Stimulated activated CD8-positive, alpha-beta memory T cell treated with anti-CD3 and anti-CD28 coated beads, Interleukin-7, amount 100 ng/mL, for 1 hour (primary cell): ENCODE measurements around the gene SPATA6.

ENCODE experiments used
- DNase-seq, 2 donors: peaks; one replicate each; pipeline ENCODE4 v3.0.0-alpha.2; 2020; ENCODE audit warnings: low read depth in 2 of 2

The SPATA6 gene

GRCh38 chr1:48251821-48252220 lies 220.2 kb downstream of the SPATA6 start:
- no peak for DNase-seq

GRCh38 chr1:48251323-48251722 lies 220.7 kb downstream of the SPATA6 start:
- DNase-seq = no peak

GRCh38 chr1:48250572-48250971 lies 221.4 kb downstream of the SPATA6 start:
- DNase-seq = no peak

DNA sequence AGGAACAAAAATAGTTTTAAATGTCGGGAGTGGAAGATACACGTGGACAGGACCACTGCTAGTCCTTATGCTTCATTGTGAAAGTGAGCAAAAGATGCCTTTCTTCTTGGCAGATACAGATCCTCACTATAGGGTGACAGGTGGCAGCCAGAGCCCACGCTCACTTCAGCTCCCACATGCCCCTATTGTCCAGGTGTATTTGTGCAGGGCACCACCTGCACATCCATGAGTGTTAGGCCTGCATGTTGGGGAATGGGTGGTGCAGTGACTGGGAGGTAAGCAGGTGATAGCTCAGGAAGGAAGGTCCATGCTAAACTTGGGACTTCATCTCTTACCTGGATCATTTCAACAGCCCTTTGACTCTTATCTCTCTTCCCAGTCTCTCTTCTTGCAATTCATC lies 222.1 kb downstream of the SPATA6 start:
- DNase-seq = no peak

- DNase-seq = no peak
Observed at GRCh38 chr1:48248356-48248755, 223.6 kb downstream of the SPATA6 start.

DNA sequence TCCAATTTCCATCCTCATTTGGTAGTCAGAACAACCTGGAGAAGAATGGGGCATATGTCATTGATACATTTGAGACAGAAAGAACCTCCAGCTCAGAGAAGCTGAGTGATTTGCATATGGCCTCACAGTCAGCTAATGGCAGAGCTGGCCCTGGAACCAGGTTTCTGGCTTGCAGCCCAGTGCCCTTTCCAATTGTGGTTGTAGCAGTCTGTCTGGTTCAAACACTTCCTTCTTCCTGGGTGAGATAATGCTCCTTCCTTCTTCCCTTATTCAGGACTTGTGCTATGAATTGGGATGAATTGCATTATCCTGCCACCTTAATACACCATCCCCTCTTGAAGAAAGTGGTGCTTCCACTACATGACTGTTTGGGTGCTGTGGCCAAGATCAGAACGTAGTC lies 225.3 kb downstream of the SPATA6 start:
- no peak for DNase-seq
